Neural crest cell (in vitro differentiated cells): ENCODE data around the gene CACNB4. TPM values are rescaled to one million over a fixed set of nuclear protein-coding genes. Genes with fewer than 3 reads are reported as not detected.

Experiments
- DNase-seq: peaks from one replicate; pipeline ENCODE4 v3.0.0; 2021; ENCODE audit warnings: low read depth, mixed read lengths, low spot score
- H3K27ac Mint-ChIP-seq: one replicate; pipeline ENCODE4 v1.8.0; 2021; ENCODE audit warnings: mild to moderate bottlenecking, mixed read lengths; ENCODE audit not compliant: unreplicated experiment
- H3K27me3 Mint-ChIP-seq: 2 replicates; pipeline ENCODE4 v1.8.0; 2021; ENCODE audit warnings: low read depth, mild to moderate bottlenecking, mixed read lengths
- H3K36me3 Mint-ChIP-seq: 2 replicates; pipeline ENCODE4 v1.8.0; 2021; ENCODE audit warnings: low read depth, mild to moderate bottlenecking, mixed read lengths
- H3K4me1 Mint-ChIP-seq: 2 replicates; pipeline ENCODE4 v1.8.0; 2021; ENCODE audit warnings: mixed read lengths
- H3K4me3 Mint-ChIP-seq: one replicate; pipeline ENCODE4 v1.8.0; 2021; ENCODE audit warnings: mild to moderate bottlenecking, mixed read lengths
- H3K9me3 Mint-ChIP-seq: 2 replicates; pipeline ENCODE4 v1.8.0; 2021; ENCODE audit warnings: mixed read lengths
- total RNA-seq: library from RNA; stranded (reverse); gene quantifications from 2 replicates; pipeline ENCODE4 v1.2.1, GENCODE V29; 2021
- TF ChIP-seq, protein P1 (sequence below): fragments of 200-600 bp; sonication (generic); conservative IDR thresholded peaks from 2 replicates; pipeline ENCODE4 v1.5.0; 2021; ENCODE audit warnings: antibody characterized with exemption, mild to moderate bottlenecking

The CACNB4 gene
- total RNA-seq, 1 donor from 2014 or later, result 6.9 TPM

GRCh38 chr2:151931756-151932155, 167.1 kb downstream of the CACNB4 start:
- Mint-ChIP-seq H3K27ac (no peak overlapping the region), H3K27me3 (peaks cover 4% of the 10 kb centered on the region), H3K36me3 (no peaks in the 10 kb centered on the region), H3K4me3 (no peak overlapping the region), H3K9me3 (no peaks in the 10 kb centered on the region), H3K4me1 (no peaks in the 10 kb centered on the region)
- no peak for DNase-seq
- TF ChIP-seq, protein P1, sequence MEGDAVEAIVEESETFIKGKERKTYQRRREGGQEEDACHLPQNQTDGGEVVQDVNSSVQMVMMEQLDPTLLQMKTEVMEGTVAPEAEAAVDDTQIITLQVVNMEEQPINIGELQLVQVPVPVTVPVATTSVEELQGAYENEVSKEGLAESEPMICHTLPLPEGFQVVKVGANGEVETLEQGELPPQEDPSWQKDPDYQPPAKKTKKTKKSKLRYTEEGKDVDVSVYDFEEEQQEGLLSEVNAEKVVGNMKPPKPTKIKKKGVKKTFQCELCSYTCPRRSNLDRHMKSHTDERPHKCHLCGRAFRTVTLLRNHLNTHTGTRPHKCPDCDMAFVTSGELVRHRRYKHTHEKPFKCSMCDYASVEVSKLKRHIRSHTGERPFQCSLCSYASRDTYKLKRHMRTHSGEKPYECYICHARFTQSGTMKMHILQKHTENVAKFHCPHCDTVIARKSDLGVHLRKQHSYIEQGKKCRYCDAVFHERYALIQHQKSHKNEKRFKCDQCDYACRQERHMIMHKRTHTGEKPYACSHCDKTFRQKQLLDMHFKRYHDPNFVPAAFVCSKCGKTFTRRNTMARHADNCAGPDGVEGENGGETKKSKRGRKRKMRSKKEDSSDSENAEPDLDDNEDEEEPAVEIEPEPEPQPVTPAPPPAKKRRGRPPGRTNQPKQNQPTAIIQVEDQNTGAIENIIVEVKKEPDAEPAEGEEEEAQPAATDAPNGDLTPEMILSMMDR, result no peak

GRCh38 chr2:151931030-151931611, 167.7 kb downstream of the CACNB4 start:
- TF ChIP-seq, protein P1, result no peak
- peaks cover 4% of the 10 kb centered on the region for H3K27me3 Mint-ChIP-seq
- no peak overlapping the region for H3K4me3 Mint-ChIP-seq
- H3K4me1 Mint-ChIP-seq, result no peaks in the 10 kb centered on the region
- no peaks in the 10 kb centered on the region for H3K36me3 Mint-ChIP-seq
- H3K27ac Mint-ChIP-seq, result no peak overlapping the region
- no peak for DNase-seq
- no peaks in the 10 kb centered on the region for H3K9me3 Mint-ChIP-seq

DNA sequence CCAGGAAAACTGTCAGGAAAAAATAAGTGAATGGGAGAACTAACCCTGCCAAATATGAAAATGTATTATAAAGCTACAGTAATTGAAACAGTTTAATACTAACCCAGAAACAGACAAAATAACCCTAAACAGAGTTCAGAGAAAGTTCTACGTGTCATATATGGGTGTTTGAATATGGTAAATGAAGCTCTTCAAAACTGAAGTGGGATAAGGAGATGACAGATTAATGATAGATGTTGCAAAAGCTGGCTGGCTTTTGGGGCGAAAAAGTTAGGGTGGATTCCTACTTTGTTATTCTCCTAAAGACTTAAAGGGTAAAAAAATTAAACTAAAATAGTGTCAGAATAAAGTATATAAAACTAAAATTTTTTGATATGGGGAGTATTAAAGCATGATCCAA, 168.8 kb downstream of the CACNB4 start:
- H3K9me3 Mint-ChIP-seq, result no peaks in the 10 kb centered on the region
- H3K4me3 Mint-ChIP-seq, result no peak overlapping the region
- DNase-seq, result no peak
- H3K27me3 Mint-ChIP-seq, result peaks cover 4% of the 10 kb centered on the region
- no peaks in the 10 kb centered on the region for H3K4me1 Mint-ChIP-seq
- H3K36me3 Mint-ChIP-seq, result no peaks in the 10 kb centered on the region
- H3K27ac Mint-ChIP-seq, result no peak overlapping the region
- TF ChIP-seq, protein P1, result no peak

DNA sequence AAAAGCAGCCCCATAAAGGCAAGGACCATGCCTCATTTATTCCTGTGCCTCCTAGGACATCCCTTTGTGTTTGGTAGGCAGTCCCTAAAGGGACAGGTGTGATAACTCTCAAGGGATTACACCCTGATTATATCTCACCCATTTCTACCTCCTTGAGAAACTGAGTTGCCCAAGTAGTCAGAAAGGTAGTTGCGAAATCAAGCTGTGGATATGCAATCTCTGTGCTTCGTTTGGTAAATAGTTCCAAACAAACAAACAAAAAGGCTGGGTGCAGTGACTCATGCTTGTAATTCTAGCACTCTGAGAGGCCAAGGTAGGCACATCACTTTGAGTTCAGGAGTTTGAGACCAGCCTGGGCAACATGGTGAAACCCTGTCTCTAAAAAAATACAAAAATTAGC, 170.5 kb downstream of the CACNB4 start:
- TF ChIP-seq, protein P1, result no peak
- Mint-ChIP-seq H3K9me3 (no peaks in the 10 kb centered on the region), H3K36me3 (no peaks in the 10 kb centered on the region)

GRCh38 chr2:151927501-151928221, 171.2 kb downstream of the CACNB4 start:
- Mint-ChIP-seq H3K36me3 (no peaks in the 10 kb centered on the region), H3K4me3 (no peak overlapping the region), H3K27me3 (peaks cover 4% of the 10 kb centered on the region), H3K27ac (no peak overlapping the region), H3K9me3 (no peaks in the 10 kb centered on the region), H3K4me1 (no peaks in the 10 kb centered on the region)
- TF ChIP-seq, protein P1, result no peak
- no peak for DNase-seq

More for the DNA sequence above, 170.5 kb downstream of the CACNB4 start:
- Mint-ChIP-seq H3K27ac (no peak overlapping the region), H3K27me3 (peaks cover 4% of the 10 kb centered on the region), H3K4me1 (no peaks in the 10 kb centered on the region), H3K4me3 (no peak overlapping the region)
- DNase-seq, result no peak
